GM18498 (cell line): ENCODE measurements around the gene ARID3A.

Experiments
- ATAC-seq: cut with Tn5 transposase; IDR thresholded peaks from one replicate; pipeline ENCODE4 v1.9.1; 2021; ENCODE audit warnings: mild to moderate bottlenecking, moderate library complexity; ENCODE audit not compliant: unreplicated experiment

ARID3A gene

GRCh38 chr19:928471-929202 lies 2.8 kb downstream of the ARID3A start:
- no peak for ATAC-seq

- no peak for ATAC-seq
Measured at GRCh38 chr19:929203-929890, 3.5 kb downstream of the ARID3A start.

- no peak for ATAC-seq
Measured at GRCh38 chr19:929891-930258, 4.0 kb downstream of the ARID3A start.

GRCh38 chr19:931860-932647 lies 6.2 kb downstream of the ARID3A start:
- no peak for ATAC-seq

GRCh38 chr19:932648-933552 lies 7.1 kb downstream of the ARID3A start:
- no peak for ATAC-seq

GRCh38 chr19:933553-933882 lies 7.7 kb downstream of the ARID3A start:
- no peak for ATAC-seq

- ATAC-seq: no peak
Measured at GRCh38 chr19:934197-934840, 8.5 kb downstream of the ARID3A start.

GRCh38 chr19:934865-935479 lies 9.1 kb downstream of the ARID3A start:
- no peak for ATAC-seq

GRCh38 chr19:936175-936546 lies 10.3 kb downstream of the ARID3A start:
- ATAC-seq: no peak

GRCh38 chr19:937259-937694 lies 11.4 kb downstream of the ARID3A start:
- ATAC-seq: no peak

GRCh38 chr19:938233-938923 lies 12.5 kb downstream of the ARID3A start:
- ATAC-seq: no peak

- ATAC-seq: no peak
Measured at GRCh38 chr19:939439-939838, 13.6 kb downstream of the ARID3A start.

GRCh38 chr19:939922-940321 lies 14.1 kb downstream of the ARID3A start:
- ATAC-seq: no peak

GRCh38 chr19:940591-941291 lies 14.9 kb downstream of the ARID3A start:
- ATAC-seq: peak; percentile 54

GRCh38 chr19:941292-942132 lies 15.7 kb downstream of the ARID3A start:
- ATAC-seq: no peak

- ATAC-seq: no peak
Measured at GRCh38 chr19:942133-942645, 16.4 kb downstream of the ARID3A start.

GRCh38 chr19:943551-944170 lies 17.8 kb downstream of the ARID3A start:
- no peak for ATAC-seq
